HG02610 (cell line): ENCODE data around the gene CUL1.
A peak's percentile ranks its signal among the peaks of the same experiment; 100 is the strongest.

ENCODE experiments used
- ATAC-seq: cut with Tn5 transposase; IDR thresholded peaks from one replicate; pipeline ENCODE4 v1.9.1; 2021; ENCODE audit warnings: mild to moderate bottlenecking, moderate library complexity; ENCODE audit not compliant: unreplicated experiment

The CUL1 gene

GRCh38 chr7:148800677-148801076, 102.0 kb downstream of the CUL1 start:
- ATAC-seq, result no peak

GRCh38 chr7:148802101-148802493, 103.4 kb downstream of the CUL1 start:
- no peak for ATAC-seq

DNA sequence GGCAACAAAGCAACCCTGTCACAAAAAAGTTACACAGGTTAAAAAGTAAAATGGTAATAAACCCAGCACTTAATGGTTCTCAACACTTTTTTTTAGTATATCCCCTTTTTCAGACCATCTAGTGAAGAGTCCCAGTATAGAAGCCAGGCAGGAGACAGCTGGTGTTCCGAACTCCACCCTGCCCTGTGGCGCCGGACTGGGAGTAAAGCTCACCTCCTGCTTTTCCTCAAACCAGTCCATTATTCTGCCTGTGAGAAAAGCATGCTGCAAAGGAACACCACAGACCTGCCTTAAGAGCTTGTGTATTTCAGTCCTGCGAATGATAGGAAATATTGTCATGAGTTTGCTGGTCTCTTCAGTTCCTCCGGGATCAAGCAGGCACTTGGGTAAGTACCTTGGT, 104.4 kb downstream of the CUL1 start:
- ATAC-seq, result no peak

DNA sequence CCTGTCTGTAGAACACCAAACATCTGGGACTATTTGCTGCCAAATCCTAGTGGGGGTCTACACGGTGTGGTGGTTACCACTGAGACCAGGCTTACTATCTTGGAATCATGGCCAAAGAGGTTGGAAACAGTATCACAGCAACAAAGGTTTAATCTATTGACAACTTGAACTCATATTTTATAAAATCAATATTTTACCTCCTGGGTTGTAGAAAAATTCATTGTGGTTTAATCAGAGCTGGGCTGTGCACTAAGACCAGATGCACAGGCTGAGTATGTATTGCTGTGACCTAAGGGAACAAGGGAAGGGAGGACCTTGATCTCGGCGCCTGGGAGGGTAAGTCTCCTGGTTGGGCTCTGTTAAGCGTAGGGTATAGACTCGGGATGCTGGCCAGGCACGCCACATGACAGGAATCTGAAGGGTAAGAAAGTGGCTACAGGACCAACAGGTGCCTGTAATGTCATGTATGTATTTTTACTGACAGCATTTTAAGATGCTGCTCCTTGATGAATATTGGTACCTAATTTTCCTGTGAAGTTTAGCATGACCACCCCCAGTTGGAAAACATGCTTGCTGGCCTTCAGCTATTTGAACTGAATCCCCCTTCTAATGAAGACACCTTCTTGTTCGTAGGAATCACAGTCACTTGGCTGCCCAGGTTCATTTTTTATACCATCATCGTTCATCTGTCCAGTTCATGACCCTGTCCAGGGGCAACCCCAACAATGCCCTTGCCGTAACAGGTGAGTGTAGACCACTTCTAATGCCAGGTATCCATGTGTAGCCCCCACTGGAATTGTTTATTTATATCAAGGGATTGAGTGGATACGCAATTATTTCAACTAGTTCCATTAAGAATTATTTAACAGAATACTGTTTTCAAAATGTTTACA, 105.9 kb downstream of the CUL1 start:
- no peak for ATAC-seq

- no peak for ATAC-seq
These were observed 107.5 kb downstream of the CUL1 start for GRCh38 chr7:148806187-148806586.

DNA sequence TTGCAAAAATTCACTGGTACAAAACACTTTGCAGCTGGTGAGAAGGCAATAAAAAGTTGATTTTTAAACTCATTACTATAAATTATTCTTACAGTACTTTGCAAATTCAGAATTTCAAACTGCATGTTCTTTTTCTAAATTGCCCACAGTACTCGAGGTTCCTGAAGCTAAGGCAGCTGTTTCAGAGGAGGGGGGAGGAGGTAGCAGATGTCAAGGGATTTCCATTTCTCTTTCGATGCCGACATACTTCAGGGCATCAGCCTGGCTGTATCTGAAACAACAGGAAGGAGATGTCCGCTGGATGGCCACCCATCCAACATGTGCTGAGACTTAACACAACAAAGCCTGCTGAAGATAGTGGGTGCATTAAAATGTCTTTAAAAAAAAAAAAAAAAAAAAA, 108.7 kb downstream of the CUL1 start:
- ATAC-seq, result no peak

- ATAC-seq, result no peak
These were observed 111.2 kb downstream of the CUL1 start for GRCh38 chr7:148809856-148810255.

DNA sequence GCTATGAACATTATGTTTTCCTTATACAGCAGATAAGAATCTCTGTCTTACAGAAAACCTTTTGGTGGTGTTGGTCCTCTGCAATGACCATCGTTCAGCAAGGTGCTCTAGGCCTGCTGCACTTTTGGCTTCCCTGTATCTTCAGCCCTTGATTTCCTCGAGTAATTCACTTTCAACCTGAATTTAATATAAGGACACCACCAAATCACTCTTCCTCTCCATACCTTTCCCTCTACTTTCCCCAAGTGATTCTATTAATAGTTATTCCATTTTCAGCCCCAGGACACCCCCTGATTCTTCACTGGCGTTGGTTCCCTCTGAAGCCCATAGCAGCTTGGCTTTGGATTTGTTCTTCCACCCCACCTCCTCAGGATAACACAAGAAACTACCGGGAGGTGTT, 113.2 kb downstream of the CUL1 start:
- ATAC-seq, result no peak

GRCh38 chr7:148813890-148814289, 115.2 kb downstream of the CUL1 start:
- no peak for ATAC-seq

DNA sequence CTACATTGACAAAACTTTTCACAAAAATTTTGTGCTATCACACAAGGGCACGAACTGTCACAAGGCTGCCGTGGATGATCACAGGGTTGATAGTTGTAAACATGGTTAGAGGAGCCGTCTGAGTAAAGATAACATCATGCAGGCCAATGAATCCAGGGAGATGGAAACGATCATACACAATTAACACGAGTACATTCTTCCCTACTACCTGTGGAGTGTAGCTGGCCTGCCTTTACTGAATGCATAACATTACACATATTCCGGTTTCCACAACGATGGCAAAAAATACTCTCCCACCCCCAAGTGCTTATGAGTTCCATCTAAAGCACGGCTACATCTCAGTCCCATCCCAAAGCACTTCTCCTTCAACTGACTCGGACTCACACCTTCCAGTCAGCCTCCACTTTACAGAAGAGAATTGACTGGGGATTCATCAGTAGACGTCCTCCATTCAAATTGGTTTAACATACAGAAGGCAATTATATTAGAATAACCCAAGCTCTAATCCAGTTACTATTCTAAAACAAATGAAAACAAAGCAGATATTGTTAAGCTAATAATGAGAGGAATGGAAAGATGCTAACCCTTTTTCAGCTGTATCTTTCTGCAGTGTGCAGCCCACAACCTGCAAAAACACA, 116.3 kb downstream of the CUL1 start:
- no peak for ATAC-seq

DNA sequence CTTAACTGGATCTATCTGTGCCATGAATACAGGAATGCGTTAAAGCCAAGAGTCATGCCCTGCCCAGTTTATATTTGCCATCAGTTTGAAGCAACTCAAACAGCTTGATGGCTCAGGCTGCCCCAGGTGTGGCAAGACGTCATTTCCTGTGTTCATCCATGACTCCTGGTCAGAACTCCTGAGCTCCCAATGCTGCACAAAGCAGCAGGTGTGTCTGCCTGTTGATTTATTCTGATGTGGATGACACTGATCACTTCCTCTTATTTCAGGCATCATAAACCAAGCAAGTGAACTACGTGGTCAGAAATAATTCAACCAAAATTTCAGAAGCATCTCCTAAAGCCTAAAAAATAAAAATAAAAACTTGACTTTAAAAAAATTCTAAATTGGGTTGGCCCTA, 116.9 kb downstream of the CUL1 start:
- ATAC-seq, result no peak

DNA sequence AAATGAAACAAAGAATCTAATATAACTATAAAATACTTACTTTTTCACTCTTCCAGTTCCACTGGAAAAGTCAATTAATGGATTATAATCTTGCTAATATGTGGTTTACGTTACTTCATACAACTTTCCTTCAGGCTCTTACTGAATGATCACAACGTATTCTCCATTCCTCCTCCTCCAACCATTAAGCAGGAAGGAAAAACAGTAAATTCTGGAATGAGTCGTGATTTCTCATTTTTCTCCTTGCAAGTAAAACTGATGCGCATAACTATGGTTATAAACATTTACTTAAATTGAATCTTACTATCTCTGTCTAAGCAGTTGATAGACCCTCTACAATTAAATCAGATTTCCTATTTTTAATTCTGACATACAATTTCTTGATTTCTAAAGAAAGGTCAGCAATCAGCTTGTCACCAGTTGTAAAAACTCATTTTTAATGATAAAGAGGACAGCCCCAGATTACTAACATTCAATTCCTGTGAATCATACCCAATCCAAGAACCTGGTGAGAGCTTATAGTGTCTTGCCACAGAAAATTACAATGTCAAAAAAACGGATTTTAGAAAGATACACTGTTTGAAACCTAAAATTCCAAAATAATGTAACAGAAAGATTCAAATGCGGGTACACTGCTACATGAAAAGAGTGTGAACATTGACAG, 121.1 kb downstream of the CUL1 start:
- no peak for ATAC-seq

GRCh38 chr7:148821422-148821821, 122.7 kb downstream of the CUL1 start:
- ATAC-seq, result no peak

GRCh38 chr7:148824864-148825263, 126.2 kb downstream of the CUL1 start:
- no peak for ATAC-seq

DNA sequence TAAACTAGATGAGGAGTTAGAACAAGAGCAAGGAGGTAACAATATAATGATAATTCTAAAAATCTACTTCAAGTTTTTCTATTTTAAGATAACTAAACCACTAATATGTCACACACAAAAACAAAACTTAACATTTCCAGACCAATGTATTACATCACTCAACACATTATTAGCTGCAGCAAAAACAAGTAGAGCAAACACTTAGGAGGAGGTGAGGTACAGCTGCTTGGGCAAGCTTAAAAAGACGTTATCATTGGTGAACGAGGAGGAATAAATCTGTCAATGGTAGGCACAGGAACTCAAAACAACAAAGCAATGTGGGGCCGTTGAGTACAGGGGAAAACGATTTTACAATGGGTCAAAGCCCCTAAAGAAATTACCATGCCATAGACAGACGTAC, 126.6 kb downstream of the CUL1 start:
- no peak for ATAC-seq

DNA sequence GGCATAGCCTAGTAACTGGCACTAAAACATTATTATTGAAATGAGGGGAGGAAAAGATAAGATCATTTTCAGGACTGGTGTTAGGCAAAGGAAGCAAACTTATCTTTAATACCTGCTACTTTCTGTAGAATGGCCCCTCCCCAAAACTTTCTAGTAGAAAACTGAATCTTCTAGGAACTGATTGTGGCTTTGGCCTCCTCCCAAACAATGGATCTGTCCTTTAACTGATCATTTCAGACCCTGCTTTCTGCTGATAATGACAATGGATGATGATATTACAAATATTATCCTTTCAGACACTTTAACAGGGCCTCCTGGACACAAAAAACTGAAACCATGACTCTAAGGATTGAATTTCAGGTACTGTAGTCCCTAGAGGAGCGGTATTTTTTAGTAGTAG, 130.3 kb downstream of the CUL1 start:
- ATAC-seq, result no peak

DNA sequence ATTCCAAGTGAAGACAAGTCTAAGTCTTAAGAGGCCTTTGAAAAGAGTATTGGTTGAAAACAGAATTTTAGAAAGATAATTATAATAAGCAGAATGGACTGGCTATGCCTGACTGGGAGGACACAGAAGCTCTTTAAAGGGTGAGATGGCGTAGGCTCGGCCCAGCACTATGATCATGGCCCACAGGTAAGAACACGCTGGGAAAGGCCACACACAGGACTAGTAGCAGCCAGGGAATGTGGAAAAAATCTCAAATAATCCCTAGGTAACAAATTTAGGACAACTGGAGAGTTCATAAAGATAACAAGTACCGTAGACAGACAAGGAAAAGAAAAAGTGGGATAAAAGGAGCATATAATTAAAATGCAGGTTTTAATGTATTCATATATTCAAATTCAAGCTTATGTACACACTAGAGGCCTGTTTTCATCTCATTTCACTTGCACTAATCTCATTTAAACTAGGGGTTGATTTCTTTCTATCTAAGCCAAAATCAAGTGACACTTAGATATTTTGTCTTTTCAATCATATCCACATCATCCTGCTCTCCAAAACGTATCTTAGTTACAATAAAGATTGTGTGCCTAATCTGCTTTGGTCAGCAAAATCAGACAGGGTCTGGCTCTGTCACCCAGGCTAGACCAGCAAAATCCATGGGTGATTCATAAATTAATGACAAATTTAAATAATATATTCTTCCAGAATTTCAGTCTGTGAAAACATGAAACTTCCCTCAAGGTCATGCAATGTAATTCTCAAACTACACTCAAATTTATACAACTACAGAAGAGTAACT, 132.4 kb downstream of the CUL1 start:
- ATAC-seq, result no peak

GRCh38 chr7:148831782-148832181, 133.1 kb downstream of the CUL1 start:
- no peak for ATAC-seq

DNA sequence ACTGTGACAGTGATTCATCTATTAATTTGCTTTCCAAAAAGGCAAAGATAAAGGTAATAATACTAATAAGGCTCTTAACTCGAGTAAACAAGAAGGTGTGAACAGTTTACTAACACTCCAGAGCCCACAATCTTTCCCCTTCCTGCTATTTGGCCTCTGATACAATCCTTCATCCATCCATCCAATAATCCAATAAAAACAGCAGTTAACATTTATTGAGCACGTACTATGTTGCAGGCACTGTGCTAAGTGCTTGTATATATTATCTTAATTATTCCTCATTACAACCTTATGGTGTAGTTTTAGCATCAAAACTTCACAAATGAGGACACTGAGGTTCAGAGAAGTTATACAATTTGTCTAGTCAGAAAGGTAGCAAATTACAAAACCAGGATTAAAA, 135.9 kb downstream of the CUL1 start:
- no peak for ATAC-seq

DNA sequence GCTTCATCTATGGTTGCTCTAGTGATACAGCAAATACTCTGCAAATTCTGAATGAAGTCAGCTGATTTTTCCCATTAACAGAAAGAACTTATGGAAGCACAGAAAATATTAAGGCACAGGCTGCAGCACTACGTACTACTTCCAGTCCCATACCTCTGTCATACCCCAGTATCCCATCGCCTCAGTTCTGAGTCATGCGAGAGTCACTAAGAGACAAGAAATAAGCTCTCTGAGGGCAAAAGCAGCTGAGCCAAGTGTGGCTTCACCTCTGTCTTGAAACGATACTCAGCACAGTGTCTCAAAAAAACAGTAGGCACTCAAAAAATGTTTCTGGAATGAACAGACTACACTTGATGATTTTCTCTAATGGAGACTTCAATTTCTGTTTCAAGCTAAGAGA, 137.2 kb downstream of the CUL1 start:
- ATAC-seq, result no peak

DNA sequence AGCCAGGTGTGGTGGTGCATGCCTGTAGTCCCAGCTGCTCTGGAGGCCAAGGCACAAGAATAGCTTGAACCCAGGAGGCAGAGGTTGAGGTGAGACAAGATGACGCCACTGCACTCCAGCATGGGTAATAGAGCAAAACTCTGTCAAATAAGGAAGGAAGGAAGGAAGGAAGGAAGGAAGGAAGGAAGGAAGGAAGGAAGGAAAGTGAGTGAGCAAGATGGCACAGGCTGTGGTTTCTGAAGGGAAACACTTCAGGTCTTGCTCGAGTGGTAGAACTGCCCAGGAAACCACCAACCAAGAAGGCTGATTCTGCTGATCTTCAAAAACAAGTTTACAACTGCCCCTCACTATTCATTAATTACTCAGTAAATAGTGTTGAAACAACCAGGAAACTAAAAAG, 140.2 kb downstream of the CUL1 start:
- ATAC-seq, result peak; percentile 54
